Measurements from ENCODE around the gene KCMF1. TPM values are rescaled to one million over a fixed set of nuclear protein-coding genes. Genes with fewer than 3 reads are reported as not detected.

Gene KCMF1
- total and polyA plus RNA-seq, 10 of the 15 experiments (the other 5 are each of a cell fraction or from before 2014, with no cell fraction given), result 8.4 to 124 (median 43.0) TPM

GRCh38 chr2:84942964-84943421 is 28.0 kb upstream of the KCMF1 start (continued):
- TF ChIP-seq RELB (IDR thresholded peaks at IDR 0.05; ENCODE audit: low read depth), result peak; percentile 83
- no peak for TF ChIP-seq WRNIP1 (IDR thresholded peaks at IDR 0.05; ENCODE audit: borderline replicate concordance, low read depth, low read length)
- peak; percentile 94 for TF ChIP-seq EED (IDR thresholded peaks at IDR 0.05; ENCODE audit: low read depth)
- TF ChIP-seq BMI1 (IDR thresholded peaks at IDR 0.05; ENCODE audit: borderline replicate concordance), result no peak
- TF ChIP-seq ATF2 (IDR thresholded peaks at IDR 0.05; ENCODE audit: low read length), result peak; percentile 92
- no peak for TF ChIP-seq STAT3 (IDR thresholded peaks at IDR 0.05; ENCODE audit: low read depth, low read length)
- no peak for TF ChIP-seq HDGF (IDR thresholded peaks at IDR 0.05)
- TF ChIP-seq ATF7 (IDR thresholded peaks at IDR 0.05; ENCODE audit: low read depth), result peak; percentile 65
- TF ChIP-seq POLR2AphosphoS5 (IDR thresholded peaks at IDR 0.05; ENCODE audit: low read length), result peak; percentile 72
- TF ChIP-seq HDAC2 (IDR thresholded peaks at IDR 0.05), result no peak
- no peak for TF ChIP-seq SREBF2 (IDR thresholded peaks at IDR 0.05; ENCODE audit: low read length)
- TF ChIP-seq SMAD1 (IDR thresholded peaks at IDR 0.05; ENCODE audit: low read depth, partially characterized antibody), result peak; percentile 70
- TF ChIP-seq EGR1 (IDR thresholded peaks at IDR 0.05; ENCODE audit: borderline replicate concordance in 1 of 2, low read depth in 2 of 2, low read length in 2 of 2), result no peak
- TF ChIP-seq NFIC (IDR thresholded peaks at IDR 0.05; ENCODE audit: low read depth, low read length), result peak; percentile 88
- TF ChIP-seq POLR2AphosphoS2 (IDR thresholded peaks at IDR 0.05; ENCODE audit: low read depth, low read length), result no peak
- TF ChIP-seq RB1 (IDR thresholded peaks at IDR 0.05; ENCODE audit: borderline replicate concordance), result no peak
- no peak for TF ChIP-seq KLF5 (IDR thresholded peaks at IDR 0.05; ENCODE audit: partially characterized antibody)
- no peak for TF ChIP-seq NFXL1 (IDR thresholded peaks at IDR 0.05; ENCODE audit: borderline replicate concordance)
- 0 out of 2 replicates have a peak, but pooled peaks have one; percentile 28 for TF ChIP-seq MLLT1 (IDR thresholded peaks at IDR 0.05)
- no peak for TF ChIP-seq CBX3 (IDR thresholded peaks at IDR 0.05; ENCODE audit: borderline replicate concordance, low read depth)
- peak; percentile 91 for TF ChIP-seq BCL3 (IDR thresholded peaks at IDR 0.05; ENCODE audit: borderline replicate concordance, insufficient read depth, low read depth, low read length, poor library complexity, severe bottlenecking)
- TF ChIP-seq KAT2A (conservative IDR thresholded peaks at IDR 0.05; ENCODE audit: control insufficient read depth, low read depth, low read length), result no peak
